Type B pancreatic cell (in vitro differentiated cells): ENCODE data around the gene EDEM2. TPM values are rescaled to one million over a fixed set of nuclear protein-coding genes. Genes with fewer than 3 reads are reported as not detected.

ENCODE experiments used
- DNase-seq: peaks from one replicate; pipeline ENCODE4 v3.0.0; 2021; ENCODE audit warnings: mixed read lengths; ENCODE audit not compliant: unreplicated experiment; ENCODE audit errors: extremely low spot score
- H3K27ac Mint-ChIP-seq: 2 replicates; pipeline ENCODE4 v1.8.0; 2021; ENCODE audit warnings: mild to moderate bottlenecking, mixed read lengths
- H3K27me3 Mint-ChIP-seq: 2 replicates; pipeline ENCODE4 v1.8.0; 2021; ENCODE audit warnings: mixed read lengths
- H3K36me3 Mint-ChIP-seq: 2 replicates; pipeline ENCODE4 v1.8.0; 2021; ENCODE audit warnings: mixed read lengths
- H3K4me1 Mint-ChIP-seq: one replicate; pipeline ENCODE4 v1.8.0; 2021; ENCODE audit warnings: mixed read lengths; ENCODE audit not compliant: unreplicated experiment
- H3K4me3 Mint-ChIP-seq: 2 replicates; pipeline ENCODE4 v1.8.0; 2021; ENCODE audit warnings: mild to moderate bottlenecking, mixed read lengths
- H3K9me3 Mint-ChIP-seq: 2 replicates; pipeline ENCODE4 v1.8.0; 2021; ENCODE audit warnings: mixed read lengths
- total RNA-seq: library from RNA; stranded (reverse); gene quantifications from 2 replicates; pipeline ENCODE4 v1.2.1, GENCODE V29; 2021; ENCODE audit warnings: low replicate concordance
- TF ChIP-seq, protein P1 (sequence below): fragments of 200-600 bp; sonication (generic); conservative IDR thresholded peaks from 2 replicates; pipeline ENCODE4 v1.5.0; 2021; ENCODE audit warnings: antibody characterized with exemption, mild to moderate bottlenecking

EDEM2 gene
- total RNA-seq, 1 donor from 2014 or later: 27.3 TPM

DNA sequence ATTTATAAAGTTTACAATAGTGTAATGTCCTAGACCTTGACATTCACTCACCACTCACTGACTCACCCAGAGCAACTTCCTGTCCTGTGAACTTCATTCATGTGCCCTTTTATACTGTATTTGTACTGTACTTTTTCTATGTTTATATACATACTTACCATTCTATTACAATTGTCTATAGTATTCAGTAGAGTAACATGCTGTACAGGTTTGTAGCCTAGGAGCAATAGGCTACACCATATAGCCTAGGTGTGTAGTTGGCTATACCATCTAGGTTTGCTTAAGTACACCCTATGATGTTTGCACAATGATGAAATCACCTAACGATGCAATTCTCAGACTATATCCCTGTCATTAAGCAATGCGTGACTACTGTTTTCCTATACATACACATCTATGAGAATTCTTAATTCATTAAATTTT is 17.5 kb downstream of the EDEM2 start:
- no peak overlapping the region for H3K27ac Mint-ChIP-seq

DNA sequence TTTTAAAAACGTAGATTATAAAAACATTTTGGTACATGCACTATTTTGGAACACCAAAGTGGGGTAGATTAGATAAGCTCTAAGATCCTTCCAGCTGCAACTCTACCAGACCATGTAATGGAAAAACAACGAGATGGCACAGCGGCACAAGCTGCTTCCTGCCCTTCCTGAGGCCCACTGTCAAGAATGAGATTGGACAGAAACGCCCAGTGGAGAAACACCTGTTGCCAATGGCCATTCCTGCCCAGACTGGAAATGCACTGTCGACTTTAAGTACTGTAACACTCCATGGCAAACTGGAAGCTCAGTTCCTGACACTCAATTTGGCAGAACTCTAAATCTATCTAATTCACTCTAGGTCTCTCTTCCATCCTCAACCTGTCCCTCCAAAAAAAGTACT is 21.4 kb downstream of the EDEM2 start:
- H3K27me3 Mint-ChIP-seq: no peaks in the 10 kb centered on the region
- no peak overlapping the region for H3K4me3 Mint-ChIP-seq
- H3K9me3 Mint-ChIP-seq: no peaks in the 10 kb centered on the region
- H3K4me1 Mint-ChIP-seq: no peaks in the 10 kb centered on the region
- no peak overlapping the region for H3K27ac Mint-ChIP-seq
- TF ChIP-seq, protein P1, sequence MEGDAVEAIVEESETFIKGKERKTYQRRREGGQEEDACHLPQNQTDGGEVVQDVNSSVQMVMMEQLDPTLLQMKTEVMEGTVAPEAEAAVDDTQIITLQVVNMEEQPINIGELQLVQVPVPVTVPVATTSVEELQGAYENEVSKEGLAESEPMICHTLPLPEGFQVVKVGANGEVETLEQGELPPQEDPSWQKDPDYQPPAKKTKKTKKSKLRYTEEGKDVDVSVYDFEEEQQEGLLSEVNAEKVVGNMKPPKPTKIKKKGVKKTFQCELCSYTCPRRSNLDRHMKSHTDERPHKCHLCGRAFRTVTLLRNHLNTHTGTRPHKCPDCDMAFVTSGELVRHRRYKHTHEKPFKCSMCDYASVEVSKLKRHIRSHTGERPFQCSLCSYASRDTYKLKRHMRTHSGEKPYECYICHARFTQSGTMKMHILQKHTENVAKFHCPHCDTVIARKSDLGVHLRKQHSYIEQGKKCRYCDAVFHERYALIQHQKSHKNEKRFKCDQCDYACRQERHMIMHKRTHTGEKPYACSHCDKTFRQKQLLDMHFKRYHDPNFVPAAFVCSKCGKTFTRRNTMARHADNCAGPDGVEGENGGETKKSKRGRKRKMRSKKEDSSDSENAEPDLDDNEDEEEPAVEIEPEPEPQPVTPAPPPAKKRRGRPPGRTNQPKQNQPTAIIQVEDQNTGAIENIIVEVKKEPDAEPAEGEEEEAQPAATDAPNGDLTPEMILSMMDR: no peak
- peaks cover 35% of the 10 kb centered on the region for H3K36me3 Mint-ChIP-seq
- no peak for DNase-seq

More for the DNA sequence above, 17.5 kb downstream of the EDEM2 start:
- Mint-ChIP-seq H3K4me1 (no peaks in the 10 kb centered on the region), H3K27me3 (no peaks in the 10 kb centered on the region), H3K9me3 (no peaks in the 10 kb centered on the region), H3K36me3 (peaks cover 38% of the 10 kb centered on the region), H3K4me3 (no peak overlapping the region)
- TF ChIP-seq, protein P1: no peak
- no peak for DNase-seq

DNA sequence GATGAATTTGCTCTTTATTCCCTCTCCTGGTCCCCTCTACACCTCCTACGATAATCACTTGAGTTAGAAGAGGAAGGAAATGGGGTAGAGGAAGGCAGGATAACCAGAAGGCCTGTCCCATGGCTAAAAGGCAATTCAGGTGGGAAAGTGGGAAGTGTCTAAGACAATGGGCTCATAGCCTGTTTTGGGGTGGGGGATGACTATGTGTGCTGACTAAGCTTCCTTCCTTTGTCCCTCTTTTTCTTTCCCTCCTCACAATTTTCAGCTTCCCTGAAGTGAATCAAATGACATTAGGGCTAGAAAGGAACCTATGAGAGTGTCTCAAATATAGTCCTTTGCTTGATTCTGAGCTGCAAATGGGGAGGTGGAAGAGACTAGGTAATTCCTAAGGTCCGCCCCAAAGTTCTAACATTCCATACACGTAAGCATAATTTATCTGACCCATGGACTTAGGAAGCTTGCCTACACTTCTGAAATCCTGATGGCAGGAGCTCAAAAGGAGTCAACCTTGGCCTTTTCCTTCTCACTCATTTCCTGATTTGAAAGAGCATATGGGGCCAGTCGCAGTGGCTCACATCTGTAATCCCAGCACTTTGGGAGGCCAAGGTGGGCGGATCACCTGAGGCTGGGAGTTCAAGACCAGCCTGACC is 24.3 kb downstream of the EDEM2 start:
- Mint-ChIP-seq H3K27ac (no peak overlapping the region), H3K4me3 (no peak overlapping the region), H3K36me3 (peaks cover 42% of the 10 kb centered on the region), H3K4me1 (no peaks in the 10 kb centered on the region), H3K9me3 (no peaks in the 10 kb centered on the region), H3K27me3 (no peaks in the 10 kb centered on the region)
- TF ChIP-seq, protein P1: no peak
- no peak for DNase-seq

DNA sequence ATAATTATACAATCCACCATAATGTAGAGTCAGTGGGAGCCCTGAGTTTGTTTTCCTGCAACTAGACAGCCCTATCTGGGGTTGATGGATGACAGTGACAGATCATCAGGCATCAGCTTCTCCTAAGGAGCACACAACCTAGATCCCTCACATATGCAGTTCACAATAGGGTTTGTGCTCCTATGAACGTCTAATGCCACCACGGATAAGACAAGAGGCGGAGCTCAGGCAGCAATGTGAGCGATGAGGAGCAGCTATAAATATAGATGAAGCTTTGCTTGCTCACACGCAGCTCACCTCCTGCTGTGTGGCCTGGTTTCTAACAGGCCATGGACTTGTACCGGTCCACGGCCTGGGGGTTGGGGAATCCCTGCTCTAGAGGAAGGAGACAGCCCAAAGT is 25.9 kb downstream of the EDEM2 start:
- H3K9me3 Mint-ChIP-seq: no peaks in the 10 kb centered on the region
- no peaks in the 10 kb centered on the region for H3K4me1 Mint-ChIP-seq
- no peak overlapping the region for H3K4me3 Mint-ChIP-seq
- H3K27ac Mint-ChIP-seq: no peak overlapping the region
- H3K27me3 Mint-ChIP-seq: no peaks in the 10 kb centered on the region
- TF ChIP-seq, protein P1: no peak
- no peak for DNase-seq
- H3K36me3 Mint-ChIP-seq: peaks cover 37% of the 10 kb centered on the region

DNA sequence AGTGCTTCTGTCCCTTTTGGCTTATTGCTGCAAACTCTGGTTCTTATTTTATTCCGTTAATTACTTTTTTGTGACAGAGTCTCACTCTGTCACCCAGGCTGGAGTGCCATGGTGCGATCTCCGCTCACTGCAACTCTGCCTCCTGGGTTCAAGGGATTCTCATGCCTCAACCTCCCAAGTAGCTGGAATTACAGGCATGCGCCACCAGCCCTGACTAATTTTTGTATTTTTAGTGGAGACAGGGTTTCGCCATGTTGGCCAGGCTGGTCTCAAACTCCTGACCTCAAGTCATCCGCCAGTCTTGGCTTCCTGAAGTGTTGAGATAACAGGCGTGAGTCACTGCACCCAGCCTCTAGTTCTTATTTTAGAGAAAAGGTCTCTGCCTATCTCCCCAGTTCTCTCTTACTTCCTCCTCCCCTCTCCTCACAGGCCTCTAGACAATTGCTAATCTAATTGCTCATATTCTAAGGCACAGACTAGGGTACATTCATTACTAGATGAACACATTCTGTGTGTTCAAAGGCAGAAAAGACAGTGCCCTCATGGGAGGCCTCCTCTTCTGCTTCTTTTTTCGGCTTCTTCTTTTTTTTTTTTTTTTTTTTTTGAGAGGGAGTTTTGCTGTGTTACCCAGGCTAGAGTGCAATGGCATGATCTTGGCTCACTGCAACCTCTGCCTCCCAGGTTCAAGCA is 27.0 kb downstream of the EDEM2 start:
- no peak overlapping the region for H3K27ac Mint-ChIP-seq
- no peaks in the 10 kb centered on the region for H3K27me3 Mint-ChIP-seq
- DNase-seq: no peak
- peaks cover 36% of the 10 kb centered on the region for H3K36me3 Mint-ChIP-seq
- TF ChIP-seq, protein P1: no peak
- no peak overlapping the region for H3K4me3 Mint-ChIP-seq
- no peaks in the 10 kb centered on the region for H3K9me3 Mint-ChIP-seq
- H3K4me1 Mint-ChIP-seq: no peaks in the 10 kb centered on the region
